Caco-2 (cell line): ENCODE measurements around the gene ABCB4. TPM values are rescaled to one million over a fixed set of nuclear protein-coding genes. Genes with fewer than 3 reads are reported as not detected.

ENCODE experiments used
- BruUV-seq: library from RNA; stranded (reverse); fragments of 400-500 nt; replicated peaks from 2 replicates; lab custom pipeline; 2021; lab: Mats Ljungman, UMichigan
- CTCF ChIA-PET: fragments of 300-600 bp; sonication (Branson Sonifier 250); formaldehyde crosslinking; loops from one replicate; lab custom pipeline; 2022; ENCODE audit warnings: antibody characterized with exemption; lab: Charles Lee
- POLR2A ChIA-PET: fragments of 300-600 bp; sonication (Branson Sonifier 250); formaldehyde crosslinking; loops from one replicate; lab custom pipeline; 2022; ENCODE audit warnings: antibody characterized with exemption; lab: Charles Lee
- DNase-seq, 2 experiments: peaks; one replicate each; pipeline versions ENCODE4 v3.0.0 to v3.0.0-alpha.2; 2020 to 2022
- H3K27me3 ChIP-seq: replicated peaks from 2 replicates; pipeline ENCODE4 v1.6.0; 2011; ENCODE audit warnings: low read length; ENCODE audit not compliant: control insufficient read depth, insufficient read depth
- H3K36me3 ChIP-seq: 2 replicates; pipeline ENCODE4 v1.5.1; 2011; ENCODE audit warnings: low read length; ENCODE audit not compliant: control insufficient read depth, insufficient read depth
- H3K4me1 ChIP-seq: fragments of 250-450 bp; sonication (Bioruptor Pico); 2 replicates; pipeline ENCODE4 v1.5.1; 2020; ENCODE audit warnings: mild to moderate bottlenecking
- H3K4me3 ChIP-seq: 2 replicates; pipeline ENCODE4 v1.5.1; 2011; ENCODE audit warnings: low read depth, mild to moderate bottlenecking, control low read depth, low read length
- H3K9me3 ChIP-seq: fragments of 250-450 bp; sonication (Bioruptor Pico); 2 replicates; pipeline ENCODE4 v1.5.1; 2020; ENCODE audit warnings: mild to moderate bottlenecking, moderate library complexity
- H3K27ac Mint-ChIP-seq: one replicate; pipeline ENCODE4 v1.8.0; 2022; ENCODE audit warnings: mixed read lengths; ENCODE audit not compliant: unreplicated experiment
- H3K27me3 Mint-ChIP-seq: one replicate; pipeline ENCODE4 v1.8.0; 2022; ENCODE audit warnings: mixed read lengths; ENCODE audit not compliant: insufficient read depth, unreplicated experiment
- H3K36me3 Mint-ChIP-seq: one replicate; pipeline ENCODE4 v1.8.0; 2022; ENCODE audit warnings: mild to moderate bottlenecking, mixed read lengths; ENCODE audit not compliant: insufficient read depth, unreplicated experiment
- H3K4me1 Mint-ChIP-seq: one replicate; pipeline ENCODE4 v1.8.0; 2022; ENCODE audit warnings: low read depth, mixed read lengths; ENCODE audit not compliant: unreplicated experiment
- H3K4me3 Mint-ChIP-seq: one replicate; pipeline ENCODE4 v1.8.0; 2022; ENCODE audit warnings: mild to moderate bottlenecking, moderate library complexity, mixed read lengths; ENCODE audit not compliant: unreplicated experiment
- H3K9me3 Mint-ChIP-seq: one replicate; pipeline ENCODE4 v1.8.0; 2022; ENCODE audit warnings: mixed read lengths; ENCODE audit not compliant: unreplicated experiment
- intact Hi-C: fragments of 100-400 bp; cut with micrococcal nuclease; formaldehyde crosslinking; loops from one replicate; pipeline ENCODE4 v1.10.0; 2022; ENCODE audit not compliant: unreplicated experiment
- total RNA-seq: library from RNA; stranded (reverse); gene quantifications from 2 replicates; pipeline ENCODE4 v1.2.3, GENCODE V29; 2022
- TF ChIP-seq, protein P1 (sequence below), 2 experiments: fragments of 200-600 bp in 1 of 2; IDR thresholded peaks; 1 replicate in 1 of 2; 2 replicates in 1 of 2; pipeline versions ENCODE4 v1.5.1 to v1.8.0; 2011 to 2022; ENCODE audit warnings: antibody characterized with exemption in 1 of 2, control low read depth in 1 of 2, inconsistent platforms in 1 of 2, low read depth in 1 of 2, low read length in 1 of 2, mild to moderate bottlenecking in 1 of 2, moderate library complexity in 1 of 2; ENCODE audit not compliant: insufficient read depth in 1 of 2, severe bottlenecking in 1 of 2, unreplicated experiment in 1 of 2

ABCB4 gene
- total RNA-seq, 1 experiment from 2014 or later: 0.18 TPM

GRCh38 chr7:87482115-87482514 lies 6.6 kb upstream of the ABCB4 start:
- H3K4me3 ChIP-seq: no peak overlapping the region
- Mint-ChIP-seq H3K9me3 (no peaks in the 10 kb centered on the region), H3K36me3 (no peaks in the 10 kb centered on the region), H3K4me3 (no peak overlapping the region), H3K27me3 (peaks cover 8% of the 10 kb centered on the region), H3K27ac (no peak overlapping the region), H3K4me1 (no peaks in the 10 kb centered on the region)
- intact Hi-C loops: no loop called here
- DNase-seq: no peak
- ChIA-PET CTCF (no interaction called here), POLR2A (no interaction called here)
- H3K4me1 ChIP-seq: no peaks in the 10 kb centered on the region
- TF ChIP-seq, protein P1, sequence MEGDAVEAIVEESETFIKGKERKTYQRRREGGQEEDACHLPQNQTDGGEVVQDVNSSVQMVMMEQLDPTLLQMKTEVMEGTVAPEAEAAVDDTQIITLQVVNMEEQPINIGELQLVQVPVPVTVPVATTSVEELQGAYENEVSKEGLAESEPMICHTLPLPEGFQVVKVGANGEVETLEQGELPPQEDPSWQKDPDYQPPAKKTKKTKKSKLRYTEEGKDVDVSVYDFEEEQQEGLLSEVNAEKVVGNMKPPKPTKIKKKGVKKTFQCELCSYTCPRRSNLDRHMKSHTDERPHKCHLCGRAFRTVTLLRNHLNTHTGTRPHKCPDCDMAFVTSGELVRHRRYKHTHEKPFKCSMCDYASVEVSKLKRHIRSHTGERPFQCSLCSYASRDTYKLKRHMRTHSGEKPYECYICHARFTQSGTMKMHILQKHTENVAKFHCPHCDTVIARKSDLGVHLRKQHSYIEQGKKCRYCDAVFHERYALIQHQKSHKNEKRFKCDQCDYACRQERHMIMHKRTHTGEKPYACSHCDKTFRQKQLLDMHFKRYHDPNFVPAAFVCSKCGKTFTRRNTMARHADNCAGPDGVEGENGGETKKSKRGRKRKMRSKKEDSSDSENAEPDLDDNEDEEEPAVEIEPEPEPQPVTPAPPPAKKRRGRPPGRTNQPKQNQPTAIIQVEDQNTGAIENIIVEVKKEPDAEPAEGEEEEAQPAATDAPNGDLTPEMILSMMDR (IDR thresholded peaks at IDR 0.05; ENCODE audit: insufficient read depth in 1 of 2, low read depth in 1 of 2, low read length in 1 of 2, severe bottlenecking in 1 of 2, unreplicated experiment in 1 of 2): no peak
- BruUV-seq: no TSS peak
- H3K27me3 ChIP-seq: no peaks in the 10 kb centered on the region
- no peaks in the 10 kb centered on the region for H3K9me3 ChIP-seq
- H3K36me3 ChIP-seq: no peaks in the 10 kb centered on the region

GRCh38 chr7:87480386-87480785 lies 4.9 kb upstream of the ABCB4 start:
- Mint-ChIP-seq H3K4me3 (no peak overlapping the region), H3K4me1 (no peaks in the 10 kb centered on the region), H3K9me3 (no peaks in the 10 kb centered on the region), H3K27me3 (peaks cover 2% of the 10 kb centered on the region), H3K27ac (no peak overlapping the region), H3K36me3 (no peaks in the 10 kb centered on the region)
- H3K27me3 ChIP-seq: no peaks in the 10 kb centered on the region
- no peaks in the 10 kb centered on the region for H3K36me3 ChIP-seq
- H3K4me1 ChIP-seq: no peaks in the 10 kb centered on the region
- POLR2A ChIA-PET: no interaction called here
- DNase-seq: no peak
- H3K9me3 ChIP-seq: no peaks in the 10 kb centered on the region
- intact Hi-C loops: no loop called here
- CTCF ChIA-PET: no interaction called here
- TF ChIP-seq, protein P1 (IDR thresholded peaks at IDR 0.05; ENCODE audit: insufficient read depth in 1 of 2, low read depth in 1 of 2, low read length in 1 of 2, severe bottlenecking in 1 of 2, unreplicated experiment in 1 of 2): no peak
- BruUV-seq: no TSS peak
- no peak overlapping the region for H3K4me3 ChIP-seq

DNA sequence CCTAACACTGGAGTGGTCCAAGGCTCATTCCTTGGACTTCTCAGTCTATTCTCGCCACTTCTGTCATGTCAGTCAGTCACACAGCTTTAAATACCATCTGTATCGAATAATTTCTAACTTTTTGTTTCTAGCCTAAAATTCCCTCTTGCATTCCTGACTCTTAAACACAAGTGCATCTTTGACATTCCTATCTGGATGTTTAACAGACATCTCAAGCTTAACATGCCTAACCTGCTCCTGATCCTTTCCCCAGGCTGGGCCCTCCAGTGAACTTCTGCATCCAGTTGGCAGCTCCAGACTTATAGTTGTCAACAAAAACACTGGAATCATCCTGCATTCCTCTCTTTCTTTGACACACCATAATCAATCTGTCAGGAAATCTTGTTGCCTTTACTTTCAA lies 4.5 kb upstream of the ABCB4 start:
- no peaks in the 10 kb centered on the region for H3K36me3 Mint-ChIP-seq
- Histone ChIP-seq H3K27me3 (no peaks in the 10 kb centered on the region), H3K4me1 (0 out of 2 replicates have a peak, but pooled peaks cover 4% of the 10 kb centered on the region), H3K4me3 (no peak overlapping the region), H3K9me3 (no peaks in the 10 kb centered on the region), H3K36me3 (no peaks in the 10 kb centered on the region)
- no peak for DNase-seq
- no peaks in the 10 kb centered on the region for H3K4me1 Mint-ChIP-seq
- TF ChIP-seq, protein P1 (IDR thresholded peaks at IDR 0.05; ENCODE audit: insufficient read depth in 1 of 2, low read depth in 1 of 2, low read length in 1 of 2, severe bottlenecking in 1 of 2, unreplicated experiment in 1 of 2): no peak
- H3K27me3 Mint-ChIP-seq: peaks cover 2% of the 10 kb centered on the region
- ChIA-PET POLR2A (no interaction called here), CTCF (interaction anchor here (0.6 kb wide), 1 partner anchor 445 kb away, joined by 4 read pairs; no protein-coding TSS in a partner anchor)
- no peaks in the 10 kb centered on the region for H3K9me3 Mint-ChIP-seq
- BruUV-seq: no TSS peak
- H3K27ac Mint-ChIP-seq: no peak overlapping the region
- no peak overlapping the region for H3K4me3 Mint-ChIP-seq
- intact Hi-C loops: no loop called here
